NT2/D1 (cell line): ENCODE measurements around the gene SLIT3.

Source experiments
- YY1 ChIP-seq: IDR thresholded peaks from 2 replicates; pipeline ENCODE4 v1.6.1; 2011; ENCODE audit not compliant: insufficient read length, insufficient read depth
- ZNF274 ChIP-seq: IDR thresholded peaks from 2 replicates; pipeline ENCODE4 v1.6.1; 2011; ENCODE audit warnings: mild to moderate bottlenecking, low read depth, low read length

- TF ChIP-seq ZNF274 (no peak), YY1 (no peak)
Observed at GRCh38 chr5:169213479-169213878, 87.5 kb downstream of the SLIT3 start.
